Measurements from ENCODE around the gene HCN2.

The HCN2 gene

GRCh38 chr19:589693-590395, at the start of gene HCN2:
Gene HCN2 (plus strand): TSS chr19:589881. CDS start chr19:589946, 65 bp downstream.
- no peak for DNase-seq (ENCODE audit: low read depth)

DNA sequence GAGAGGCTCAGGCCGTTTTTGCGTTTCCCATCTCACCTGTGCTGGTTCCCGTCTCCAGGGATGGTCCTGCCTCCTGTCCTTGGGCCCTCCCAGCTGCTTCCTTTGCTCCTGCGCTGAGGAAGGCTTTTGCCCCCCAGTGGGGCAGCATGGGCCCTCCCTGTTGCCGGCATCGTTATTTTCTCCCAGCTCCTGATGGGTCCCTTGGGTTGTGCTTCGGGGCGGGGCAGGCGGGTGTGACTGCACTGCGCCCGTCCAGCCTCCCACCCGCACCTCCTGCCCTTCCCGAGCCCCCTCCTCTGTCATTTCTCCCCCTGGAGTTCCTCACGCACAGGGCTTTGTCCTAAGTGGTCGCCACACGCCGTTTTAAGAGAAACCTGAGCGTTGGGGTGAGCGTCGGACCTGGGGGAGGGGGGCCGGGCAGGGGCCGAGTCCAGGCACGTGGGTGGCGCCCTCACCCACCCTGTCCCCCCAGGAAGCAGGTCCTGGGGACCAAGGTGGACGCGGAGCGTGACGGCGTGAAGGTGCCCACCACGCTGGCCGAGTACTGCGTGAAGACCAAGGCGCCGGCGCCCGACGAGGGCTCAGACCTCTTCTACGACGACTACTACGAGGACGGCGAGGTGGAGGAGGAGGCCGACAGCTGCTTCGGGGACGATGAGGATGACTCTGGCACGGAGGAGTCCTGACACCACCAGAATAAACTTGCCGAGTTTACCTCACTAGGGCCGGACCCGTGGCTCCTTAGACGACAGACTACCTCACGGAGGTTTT, 48.6 kb upstream of the HCN2 start:
- DNase-seq (ENCODE audit: low read depth): no peak

DNA sequence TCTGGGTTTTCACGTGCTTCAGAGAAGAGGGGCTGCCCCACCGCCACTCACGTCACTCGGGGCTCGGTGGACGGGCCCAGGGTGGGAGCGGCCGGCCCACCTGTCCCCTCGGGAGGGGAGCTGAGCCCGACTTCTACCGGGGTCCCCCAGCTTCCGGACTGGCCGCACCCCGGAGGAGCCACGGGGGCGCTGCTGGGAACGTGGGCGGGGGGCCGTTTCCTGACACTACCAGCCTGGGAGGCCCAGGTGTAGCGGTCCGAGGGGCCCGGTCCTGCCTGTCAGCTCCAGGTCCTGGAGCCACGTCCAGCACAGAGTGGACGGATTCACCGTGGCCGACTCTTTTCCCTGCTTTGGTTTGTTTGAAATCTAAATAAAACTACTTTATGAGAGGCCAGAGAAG, 48.0 kb upstream of the HCN2 start:
- no peak for DNase-seq (ENCODE audit: low read depth)

DNA sequence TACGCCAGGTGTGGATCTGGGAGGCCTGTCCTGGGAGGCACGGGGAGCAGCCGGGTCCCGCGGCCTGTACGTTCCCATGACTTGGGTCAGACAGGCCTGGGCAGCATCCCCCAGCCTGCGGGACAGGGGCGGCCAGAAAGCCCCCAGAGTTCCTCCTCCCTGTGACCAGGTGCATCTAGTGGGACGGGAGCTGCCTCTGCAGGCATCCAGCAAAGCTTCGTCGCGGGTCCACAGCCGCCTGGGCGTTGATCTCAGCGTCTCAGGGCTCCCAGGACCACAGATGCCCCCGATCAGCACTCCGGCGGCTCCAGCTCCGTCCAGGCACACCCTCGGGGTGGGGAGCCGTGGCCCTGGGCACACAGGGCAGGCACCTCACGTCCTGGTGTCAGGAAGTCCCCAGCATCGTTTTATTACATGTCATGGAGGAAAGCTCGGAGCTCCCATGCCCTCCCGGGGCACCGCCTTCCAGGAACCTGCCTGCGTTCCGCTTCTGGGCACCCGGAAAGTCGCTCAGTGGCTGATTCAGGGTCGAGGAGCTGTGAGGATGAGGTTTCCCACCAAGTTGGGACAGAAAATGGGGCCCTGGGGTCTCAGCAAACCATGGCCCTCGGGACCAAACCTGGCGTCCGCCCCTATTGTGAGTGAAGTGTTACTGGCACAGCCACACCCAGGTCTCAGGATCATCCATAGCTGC, 47.4 kb upstream of the HCN2 start:
- no peak for DNase-seq (ENCODE audit: low read depth)

- no peak for DNase-seq (ENCODE audit: low read depth)
Observed at GRCh38 chr19:543910-544608, 45.6 kb upstream of the HCN2 start, which contains the start of gene GZMM. Gene GZMM (plus strand): TSS chr19:544053. CDS start chr19:544072, 19 bp downstream.

DNA sequence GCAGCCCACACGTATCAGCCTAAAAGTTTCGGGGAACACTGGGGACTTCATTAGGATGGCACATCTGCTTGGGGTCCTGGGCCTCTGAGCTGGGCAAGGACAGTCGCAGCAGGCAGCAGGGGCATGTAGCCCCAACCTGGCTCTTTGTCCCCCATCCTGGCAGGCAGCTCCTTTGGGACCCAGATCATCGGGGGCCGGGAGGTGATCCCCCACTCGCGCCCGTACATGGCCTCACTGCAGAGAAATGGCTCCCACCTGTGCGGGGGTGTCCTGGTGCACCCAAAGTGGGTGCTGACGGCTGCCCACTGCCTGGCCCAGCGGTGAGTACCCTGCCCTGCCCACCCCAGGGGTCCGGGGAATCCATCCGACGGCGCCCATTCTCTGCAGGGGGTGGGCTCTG, 42.6 kb upstream of the HCN2 start:
- no peak for DNase-seq (ENCODE audit: low read depth)

- no peak for DNase-seq (ENCODE audit: low read depth)
Observed at GRCh38 chr19:547836-548720, 41.6 kb upstream of the HCN2 start.

- DNase-seq (ENCODE audit: low read depth): no peak
Observed at GRCh38 chr19:548886-549830, 40.5 kb upstream of the HCN2 start.

- DNase-seq (ENCODE audit: low read depth): no peak
Observed at GRCh38 chr19:554817-555216, 34.9 kb upstream of the HCN2 start.

DNA sequence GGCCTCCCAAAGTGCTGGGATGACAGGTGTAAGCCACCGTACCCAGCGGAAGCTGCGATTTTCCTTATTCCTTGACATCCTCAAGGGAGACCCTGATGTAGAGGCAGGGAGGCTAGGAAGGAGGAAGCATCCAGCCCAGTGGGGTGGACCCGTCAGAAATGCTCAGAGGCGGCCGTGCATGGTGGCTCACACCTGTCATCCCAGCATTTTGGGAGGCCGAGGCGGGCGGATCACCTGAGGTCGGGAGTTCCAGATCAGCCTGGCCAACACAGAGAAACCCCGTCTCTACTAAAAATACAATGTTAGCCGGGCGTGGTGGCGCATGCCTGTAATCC, 34.2 kb upstream of the HCN2 start:
- DNase-seq (ENCODE audit: low read depth): no peak

DNA sequence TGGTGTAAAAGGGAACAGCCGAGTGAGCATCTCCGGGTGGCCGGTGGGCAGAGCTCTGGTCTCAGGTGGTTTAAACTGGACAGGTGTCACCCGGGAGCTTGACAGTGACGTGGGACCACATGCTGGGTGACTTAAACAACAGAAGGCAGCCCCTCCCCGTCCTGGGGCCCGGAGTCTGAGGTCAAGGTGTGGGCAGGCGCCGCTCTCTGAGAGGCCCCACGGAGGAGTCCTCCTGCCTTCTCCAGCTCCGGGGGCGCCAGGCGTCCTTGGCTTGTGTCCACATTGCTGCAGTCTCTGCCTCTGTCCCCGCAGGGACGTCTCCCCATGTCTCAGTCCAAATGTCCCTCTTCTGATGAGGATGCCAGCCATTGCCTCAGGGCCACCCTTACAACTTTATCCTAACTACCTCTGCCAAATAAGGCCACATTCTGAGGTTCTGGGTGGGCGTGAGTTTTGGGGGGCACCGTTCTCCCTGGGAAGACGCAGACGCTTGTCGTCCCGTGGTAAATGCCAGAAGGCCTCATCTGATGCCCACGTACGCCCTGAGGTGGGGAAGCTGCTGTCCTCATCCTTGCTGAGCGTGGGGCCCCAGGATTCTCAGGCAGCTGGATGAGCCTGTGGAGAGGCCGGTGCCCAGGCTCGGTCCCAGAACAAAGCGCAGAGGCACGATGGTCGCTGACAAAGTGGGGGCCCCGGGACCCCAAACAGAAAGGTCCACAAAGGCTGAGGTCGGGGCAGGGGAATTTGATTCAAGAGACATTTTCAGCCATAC, 32.9 kb upstream of the HCN2 start:
- DNase-seq (ENCODE audit: low read depth): no peak

DNA sequence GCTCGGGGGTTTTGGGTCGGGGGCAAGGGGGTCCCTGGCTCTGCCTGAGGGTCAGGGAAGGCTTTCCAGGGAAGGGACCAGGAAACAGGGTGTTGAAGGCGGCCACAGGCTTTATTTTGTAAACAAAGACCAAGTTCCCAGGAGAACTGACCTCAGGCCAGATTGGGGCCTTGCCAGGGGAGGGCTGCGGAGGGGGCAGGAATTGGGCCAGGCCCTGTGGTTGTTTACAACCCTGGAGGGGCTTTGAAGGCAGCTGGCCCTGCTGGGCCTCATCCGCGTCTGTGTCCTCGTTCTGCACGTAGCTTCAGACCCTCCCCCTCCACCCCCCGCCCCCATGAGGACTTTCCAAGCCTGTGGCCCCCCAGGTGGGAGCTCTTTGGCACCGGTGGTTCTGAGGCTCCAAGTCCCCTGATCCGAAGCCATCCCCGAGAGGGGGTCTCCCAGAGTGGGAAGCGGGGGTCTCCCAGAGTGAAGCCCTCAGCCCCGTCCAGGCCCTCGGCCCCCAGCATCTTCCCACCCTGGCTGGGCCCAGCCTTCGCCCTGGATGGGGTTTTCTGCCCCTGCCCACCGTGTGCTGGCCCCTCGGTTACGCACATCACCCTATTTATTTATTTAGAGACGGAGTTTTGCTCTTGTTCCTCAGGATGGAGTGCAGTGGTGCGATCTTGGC, 30.8 kb upstream of the HCN2 start:
- peak; percentile 23 for DNase-seq (ENCODE audit: low read depth)

- no peak for DNase-seq (ENCODE audit: low read depth)
Observed at GRCh38 chr19:560121-560520, 29.6 kb upstream of the HCN2 start.

DNA sequence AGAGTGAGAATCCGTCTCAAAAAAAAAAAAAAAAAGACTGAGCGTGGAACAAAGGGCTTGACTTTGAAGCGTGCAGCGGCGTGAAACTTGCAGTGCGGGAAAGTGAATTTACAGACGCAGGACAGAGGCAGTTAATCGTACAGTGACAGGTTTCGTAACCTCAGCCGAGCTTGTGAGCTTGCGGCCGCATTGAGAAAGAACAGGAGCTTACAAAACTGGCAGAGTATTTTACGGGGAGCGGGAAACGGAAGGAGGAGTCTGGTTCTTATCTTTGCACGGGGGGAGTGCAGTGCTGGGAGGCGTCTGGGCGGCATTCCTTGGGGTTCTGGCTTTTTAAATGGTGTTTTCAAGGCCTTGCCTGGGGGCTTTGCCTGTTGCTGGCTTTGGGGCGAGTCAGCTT, 23.3 kb upstream of the HCN2 start:
- DNase-seq (ENCODE audit: low read depth): peak; percentile 72

DNA sequence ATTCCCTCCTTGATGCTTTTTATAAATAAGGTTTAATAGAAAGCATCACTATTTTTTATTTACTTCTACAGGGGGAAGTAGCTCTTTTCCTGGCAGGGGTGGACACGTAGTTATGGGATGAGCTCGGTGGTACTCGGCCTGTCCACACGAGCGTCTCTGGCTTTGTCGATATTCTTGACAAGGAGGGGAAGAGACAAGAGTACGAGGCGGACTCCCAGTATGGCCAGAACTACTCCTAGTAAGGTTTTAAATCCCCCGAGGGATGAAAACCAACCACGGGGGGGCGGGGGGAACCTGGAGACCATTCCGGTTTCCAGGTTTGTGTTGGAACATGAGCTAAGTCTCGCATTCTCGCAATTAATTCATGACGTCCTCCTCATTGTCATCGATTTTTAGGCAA, 22.8 kb upstream of the HCN2 start:
- no peak for DNase-seq (ENCODE audit: low read depth)

- no peak for DNase-seq (ENCODE audit: low read depth)
Observed at GRCh38 chr19:567296-567900, 22.3 kb upstream of the HCN2 start.

DNA sequence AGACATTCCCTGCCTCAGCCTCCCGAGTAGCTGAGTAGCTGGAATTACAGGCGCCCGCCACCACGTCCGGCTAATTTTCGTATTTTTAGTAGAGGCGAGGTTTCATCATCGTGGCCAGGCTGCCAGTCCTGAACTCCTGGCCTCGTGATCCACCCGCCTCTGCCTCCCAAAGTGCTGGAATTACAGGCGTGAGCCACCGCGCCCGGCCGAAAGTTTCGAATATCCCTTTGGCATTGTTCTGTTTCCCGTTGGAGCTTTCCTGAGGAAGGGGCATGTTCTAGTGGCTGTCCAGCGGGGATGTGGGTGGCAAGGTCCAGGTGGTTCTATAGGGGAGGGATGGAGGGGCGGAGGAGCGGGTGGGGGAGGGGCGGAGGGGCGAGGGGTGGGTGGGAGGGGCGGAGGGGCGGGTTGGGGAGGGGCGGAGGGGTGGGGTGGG, 19.4 kb upstream of the HCN2 start:
- no peak for DNase-seq (ENCODE audit: low read depth)

DNA sequence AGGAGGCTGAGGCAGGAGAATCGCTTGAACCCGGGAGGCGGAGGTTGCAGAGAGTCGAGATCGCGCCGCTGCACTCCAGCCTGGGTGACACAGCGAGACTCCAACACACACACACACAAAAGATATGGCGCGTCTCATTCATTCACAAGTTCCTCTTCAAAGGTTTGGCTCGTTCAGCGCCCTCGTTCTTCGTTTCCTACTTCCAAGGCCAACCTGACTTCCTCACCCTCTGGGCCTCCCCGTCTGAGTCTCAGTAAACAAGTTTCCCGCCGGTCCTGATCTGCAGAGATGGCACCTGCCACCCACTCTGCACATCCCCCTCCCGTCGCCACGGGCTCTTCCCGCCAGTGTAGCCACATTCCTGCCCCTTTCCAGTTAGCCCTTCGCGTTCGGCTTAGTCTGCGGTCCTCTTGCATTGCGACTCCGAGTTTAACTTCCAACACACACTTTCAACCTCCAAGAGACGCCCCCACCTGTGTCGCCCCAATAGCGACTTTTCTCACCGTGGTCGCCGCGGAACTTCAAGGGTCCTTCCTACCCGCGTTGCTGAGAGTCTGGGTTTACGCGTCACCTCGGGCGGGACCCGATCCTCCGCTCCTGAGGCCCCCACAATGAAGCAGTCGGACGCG, 18.6 kb upstream of the HCN2 start:
- DNase-seq (ENCODE audit: low read depth): no peak
